SKM-1 treated with dmso at 0.1 percent for 144 hours (cell line): ENCODE measurements around the gene KLHL22.

Experiments
- DNase-seq: peaks from one replicate; lab custom pipeline; 2025; ENCODE audit not compliant: unreplicated experiment; lab: John Stamatoyannopoulos, UW

Gene KLHL22

DNA sequence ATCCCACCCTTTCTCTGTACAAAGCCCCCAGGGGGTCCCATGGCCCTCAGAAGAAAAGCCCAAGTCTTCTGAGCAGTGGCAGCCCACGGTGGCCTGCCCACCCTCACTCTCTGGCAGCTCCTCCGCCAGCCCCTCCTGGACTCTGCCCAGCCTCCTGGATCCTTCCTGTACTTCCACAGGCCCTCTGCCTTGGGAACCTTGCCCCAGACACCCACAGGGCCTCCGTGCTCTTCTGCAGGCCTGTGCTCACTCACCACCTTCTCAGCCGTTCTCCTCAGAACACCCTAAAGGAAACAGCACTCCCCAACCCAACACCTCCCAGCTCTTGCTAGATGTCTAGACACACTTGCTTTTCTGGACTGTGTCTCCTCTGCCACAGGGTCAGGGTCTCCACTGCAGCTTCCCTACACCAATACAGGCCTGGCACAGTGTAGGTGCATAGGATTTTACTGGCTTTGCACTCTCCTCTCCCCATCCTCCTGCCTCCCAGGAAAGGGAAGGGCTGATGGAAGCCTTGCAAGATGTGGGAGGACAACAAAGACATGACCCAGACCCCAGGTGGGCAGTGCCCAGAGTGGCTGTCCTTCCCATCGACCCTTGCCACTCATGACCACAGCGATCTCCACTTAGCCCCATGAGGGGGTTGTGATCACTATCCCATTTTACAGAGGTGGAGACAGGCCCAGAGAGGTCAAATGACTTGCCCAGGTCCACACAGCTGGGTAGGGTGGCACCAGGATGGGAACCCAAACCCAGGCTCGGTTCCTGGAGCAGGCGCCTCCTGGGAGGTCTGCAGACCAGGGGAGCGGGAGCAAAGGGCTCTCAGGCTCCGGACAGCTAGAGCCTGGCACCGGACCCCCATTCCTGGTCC, 59.9 kb downstream of the KLHL22 start:
- no peak for DNase-seq

- no peak for DNase-seq
Measured at GRCh38 chr22:20434773-20435172, 60.8 kb downstream of the KLHL22 start.

- DNase-seq = no peak
Measured at GRCh38 chr22:20434264-20434751, 61.3 kb downstream of the KLHL22 start.

DNA sequence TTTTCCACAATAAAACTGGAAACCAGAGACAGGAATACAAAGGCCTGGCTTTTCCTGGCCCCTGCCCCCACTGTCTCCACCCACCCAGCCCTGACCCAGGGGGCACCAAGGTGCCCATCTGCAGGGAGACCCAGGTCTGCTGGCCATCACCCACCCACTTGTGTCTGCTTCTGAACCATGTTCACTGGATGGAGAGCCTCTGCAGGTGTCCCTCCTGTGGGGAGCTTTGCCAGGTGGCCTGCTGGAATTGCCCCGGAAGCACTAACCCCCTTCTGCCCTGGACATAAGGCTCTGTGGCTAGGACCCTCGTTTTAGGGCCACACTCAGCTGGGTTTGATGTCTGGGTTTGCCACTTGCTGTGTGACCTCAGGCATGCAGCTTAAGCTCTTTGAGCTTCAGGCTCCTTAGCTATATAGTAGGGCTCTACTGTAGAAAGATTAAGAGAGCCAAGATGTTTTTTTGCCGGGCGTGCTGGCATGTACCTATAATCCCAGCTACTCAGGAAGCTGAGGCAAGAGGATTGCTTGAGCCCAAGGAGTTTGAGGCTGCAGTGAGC, 61.8 kb downstream of the KLHL22 start:
- no peak for DNase-seq

- DNase-seq = no peak
Measured at GRCh38 chr22:20433191-20433590, 62.4 kb downstream of the KLHL22 start.

- no peak for DNase-seq
Measured at GRCh38 chr22:20432244-20432686, 63.3 kb downstream of the KLHL22 start.

- DNase-seq = no peak
Measured at GRCh38 chr22:20431511-20432192, 63.9 kb downstream of the KLHL22 start.

GRCh38 chr22:20430720-20431510, 64.7 kb downstream of the KLHL22 start:
- no peak for DNase-seq

GRCh38 chr22:20430101-20430719, 65.4 kb downstream of the KLHL22 start:
- no peak for DNase-seq

DNA sequence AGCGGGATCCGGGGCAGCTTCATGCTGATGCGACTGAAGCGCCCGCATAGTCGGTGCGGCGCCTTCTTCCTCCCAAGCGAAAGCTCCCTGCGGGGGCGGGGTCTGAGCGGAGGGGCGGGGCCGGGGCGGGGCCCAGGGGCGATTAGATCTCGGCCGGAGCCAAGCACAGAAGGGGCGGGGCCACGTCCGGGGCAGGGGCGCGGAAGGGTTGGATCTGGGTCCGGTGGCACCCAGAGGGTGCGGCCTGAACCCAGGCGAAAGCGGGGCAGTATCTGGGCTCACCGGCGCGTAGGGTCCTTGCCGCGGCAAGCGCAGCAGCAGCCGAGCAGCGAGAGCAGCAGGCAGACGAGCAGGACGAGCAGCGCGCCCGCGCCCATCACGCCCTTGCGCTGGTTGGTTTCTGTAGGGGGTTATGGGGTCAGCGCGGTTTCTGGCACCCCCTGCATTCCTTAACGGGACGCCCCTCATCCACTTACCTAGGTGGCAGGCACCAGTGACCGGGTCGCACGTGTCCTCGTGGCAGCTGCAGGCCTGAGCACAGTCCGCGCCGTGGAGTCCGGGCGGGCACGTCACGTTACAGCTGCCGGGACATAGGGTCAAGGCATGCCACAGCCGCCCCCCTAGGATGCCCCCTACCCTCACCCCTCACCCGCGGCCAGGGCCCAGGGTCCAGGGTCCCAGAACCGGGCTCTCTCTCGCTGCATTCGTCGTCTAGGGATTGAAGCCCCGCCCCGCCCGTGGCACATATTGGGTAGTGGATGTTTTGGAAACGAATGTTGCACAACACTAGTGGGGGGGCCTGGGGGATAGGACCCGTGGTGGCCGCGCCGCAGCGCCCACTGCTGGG, 66.1 kb downstream of the KLHL22 start:
- DNase-seq = no peak

DNA sequence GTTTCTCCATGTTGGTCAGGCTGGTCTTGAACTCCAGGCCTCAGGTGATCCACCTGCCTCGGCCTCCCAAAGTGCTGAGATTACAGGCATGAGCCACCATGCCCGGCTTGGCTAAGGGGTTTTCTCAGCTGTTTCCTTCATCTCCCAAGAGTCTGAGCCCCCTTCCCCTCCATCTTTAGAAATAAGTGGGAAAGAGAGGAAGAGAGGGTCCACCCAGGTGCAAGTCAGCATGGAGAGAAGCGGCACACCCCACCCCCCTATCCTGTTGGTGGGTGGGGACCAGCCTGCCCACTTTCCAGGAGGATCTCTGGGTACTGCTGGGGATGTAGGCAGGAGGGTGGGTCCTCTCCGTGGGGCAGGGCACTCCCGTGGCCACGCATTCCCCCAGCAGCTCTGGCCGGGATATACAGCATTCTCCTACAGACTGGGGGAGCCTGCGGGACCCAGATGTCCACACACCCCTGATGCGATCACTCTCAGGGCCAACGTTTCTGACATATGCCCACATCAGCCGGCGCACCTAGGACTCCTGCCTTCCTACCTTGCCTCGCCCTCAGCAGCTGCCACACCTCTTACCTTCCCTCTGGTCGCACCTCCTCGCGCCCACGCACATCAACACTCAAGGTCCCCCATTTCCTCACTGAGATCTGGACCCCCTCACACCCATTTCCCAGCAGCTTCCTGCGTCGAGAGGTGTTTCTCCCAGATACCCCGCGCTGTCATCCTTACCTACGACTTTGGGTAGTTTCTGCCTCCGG, 66.9 kb downstream of the KLHL22 start:
- no peak for DNase-seq

DNA sequence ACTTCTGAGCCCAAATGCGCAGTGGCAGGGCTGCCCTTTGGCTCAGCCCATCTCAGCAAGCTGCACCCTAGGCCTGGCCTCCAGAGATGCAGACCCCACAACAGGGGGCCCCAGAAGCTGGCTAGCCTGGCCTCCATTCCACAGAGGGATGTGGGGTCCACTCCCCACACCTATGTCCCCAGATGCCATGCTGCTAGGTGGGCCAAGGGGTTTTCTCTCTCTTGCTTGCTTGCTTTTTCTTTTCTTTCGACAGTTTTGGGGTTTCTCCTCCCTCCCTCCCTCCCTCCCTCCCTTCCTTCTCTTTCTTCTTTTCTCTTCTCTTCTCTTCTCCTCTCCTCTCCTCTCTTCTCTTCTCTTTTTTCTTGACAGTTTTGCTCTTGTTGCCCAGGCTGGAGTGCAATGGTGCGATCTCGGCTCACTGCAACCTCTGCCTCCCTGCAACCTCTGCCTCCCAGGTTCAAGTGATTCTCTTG, 67.6 kb downstream of the KLHL22 start:
- no peak for DNase-seq

DNA sequence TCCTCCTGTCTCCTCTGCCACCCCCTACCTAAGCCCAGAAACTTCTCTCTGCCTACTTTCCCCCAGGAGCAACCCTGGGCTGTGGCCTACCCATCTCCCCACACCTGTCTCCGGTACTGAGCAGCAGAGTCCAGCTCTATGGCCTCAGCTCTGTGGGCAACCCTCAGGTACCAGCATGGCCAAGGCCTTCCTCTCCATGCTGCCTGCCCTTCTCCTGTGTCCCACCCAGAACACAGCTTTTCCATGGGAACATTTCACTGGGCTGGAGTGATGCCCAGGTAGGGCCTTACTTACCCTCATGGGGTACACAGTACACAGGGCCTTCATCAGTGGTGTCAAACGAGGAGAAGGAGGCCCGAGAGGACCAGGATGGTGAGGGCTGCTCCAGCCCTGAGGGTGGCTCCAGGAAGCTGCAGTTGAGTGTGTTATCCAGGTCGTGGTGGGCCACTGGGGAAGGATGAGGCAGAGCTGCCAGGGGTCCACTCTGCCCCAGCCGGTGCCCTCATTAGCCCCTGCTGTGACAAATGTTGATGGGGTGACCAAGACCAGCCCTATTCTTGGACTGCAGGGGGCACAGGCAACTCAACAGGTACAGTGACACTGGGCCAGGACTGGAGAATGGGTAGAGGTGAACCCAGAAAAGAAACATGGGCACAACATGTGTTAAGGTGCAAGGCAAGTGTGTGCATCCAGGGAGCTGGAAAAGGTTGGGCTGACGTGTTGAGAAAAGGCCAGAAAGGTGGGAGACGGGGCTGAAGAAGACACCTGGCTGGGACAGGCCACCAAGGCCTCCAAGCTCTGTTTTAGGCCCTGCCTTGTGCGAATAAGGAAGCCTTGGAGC, 68.3 kb downstream of the KLHL22 start:
- DNase-seq = no peak

DNA sequence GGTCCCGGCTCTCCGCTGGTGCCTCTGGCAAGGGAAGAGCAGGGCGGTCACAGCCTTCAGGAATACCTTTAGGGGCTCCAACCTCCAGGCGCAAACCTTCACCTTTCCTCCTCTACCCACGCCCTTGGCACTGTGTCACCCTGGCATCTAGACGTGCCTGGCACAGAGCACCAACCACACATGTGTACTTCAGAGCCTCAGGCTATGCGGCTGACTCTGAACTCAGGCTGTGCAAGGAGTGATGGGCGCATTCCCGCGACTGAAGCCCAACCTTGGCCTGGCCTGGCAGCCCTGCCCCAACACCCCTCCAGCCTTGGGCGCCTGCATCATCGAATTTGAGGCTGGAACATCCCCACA, 69.4 kb downstream of the KLHL22 start:
- DNase-seq = no peak

DNA sequence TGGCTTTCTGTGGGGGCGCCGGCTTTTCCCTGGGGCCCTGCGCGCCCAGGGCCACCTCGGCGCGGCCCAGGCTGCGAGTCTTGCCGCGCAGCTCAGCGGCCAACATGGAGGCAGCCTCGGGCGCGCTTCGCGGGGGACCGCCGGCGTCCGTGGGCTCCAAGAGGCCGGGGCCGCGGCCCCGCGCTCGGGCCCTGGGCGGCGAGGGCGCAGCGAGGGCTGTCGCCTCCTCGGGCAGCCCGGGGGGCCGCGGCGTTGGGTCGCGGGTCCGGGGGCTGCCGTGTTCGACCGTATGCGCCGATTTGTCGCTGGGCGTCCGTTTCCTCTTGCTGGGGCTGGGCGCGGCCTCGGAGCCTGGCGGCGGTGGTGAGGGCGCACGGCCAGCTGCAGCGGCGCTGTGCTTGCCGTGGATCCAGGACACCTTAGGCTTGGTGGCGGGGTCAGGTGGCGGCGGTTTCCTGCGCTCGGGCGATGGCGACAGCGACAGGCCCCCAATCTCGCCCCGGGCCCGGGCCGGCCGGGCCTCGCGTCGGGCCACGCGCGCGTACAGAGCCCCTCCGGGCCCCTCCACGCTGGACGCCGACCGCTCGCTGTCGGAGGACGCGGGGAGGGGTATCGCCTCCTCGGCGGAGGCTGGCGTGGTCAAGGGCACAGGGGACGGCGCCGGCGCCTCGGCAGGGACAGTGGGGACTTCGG, 69.9 kb downstream of the KLHL22 start:
- DNase-seq = no peak

- no peak for DNase-seq
Measured at GRCh38 chr22:20424932-20425565, 70.5 kb downstream of the KLHL22 start.

GRCh38 chr22:20424568-20424931, 71.0 kb downstream of the KLHL22 start:
- DNase-seq = no peak
